T-helper 1 cell (primary cell): ENCODE data around the gene PDGFD.
A peak's percentile ranks its signal among the peaks of the same experiment; 100 is the strongest.

Source experiments
- DNase-seq, 5 donors: peaks; one replicate each; pipeline ENCODE4 v3.0.0-alpha.2; 2012 to 2020

Gene PDGFD

DNA sequence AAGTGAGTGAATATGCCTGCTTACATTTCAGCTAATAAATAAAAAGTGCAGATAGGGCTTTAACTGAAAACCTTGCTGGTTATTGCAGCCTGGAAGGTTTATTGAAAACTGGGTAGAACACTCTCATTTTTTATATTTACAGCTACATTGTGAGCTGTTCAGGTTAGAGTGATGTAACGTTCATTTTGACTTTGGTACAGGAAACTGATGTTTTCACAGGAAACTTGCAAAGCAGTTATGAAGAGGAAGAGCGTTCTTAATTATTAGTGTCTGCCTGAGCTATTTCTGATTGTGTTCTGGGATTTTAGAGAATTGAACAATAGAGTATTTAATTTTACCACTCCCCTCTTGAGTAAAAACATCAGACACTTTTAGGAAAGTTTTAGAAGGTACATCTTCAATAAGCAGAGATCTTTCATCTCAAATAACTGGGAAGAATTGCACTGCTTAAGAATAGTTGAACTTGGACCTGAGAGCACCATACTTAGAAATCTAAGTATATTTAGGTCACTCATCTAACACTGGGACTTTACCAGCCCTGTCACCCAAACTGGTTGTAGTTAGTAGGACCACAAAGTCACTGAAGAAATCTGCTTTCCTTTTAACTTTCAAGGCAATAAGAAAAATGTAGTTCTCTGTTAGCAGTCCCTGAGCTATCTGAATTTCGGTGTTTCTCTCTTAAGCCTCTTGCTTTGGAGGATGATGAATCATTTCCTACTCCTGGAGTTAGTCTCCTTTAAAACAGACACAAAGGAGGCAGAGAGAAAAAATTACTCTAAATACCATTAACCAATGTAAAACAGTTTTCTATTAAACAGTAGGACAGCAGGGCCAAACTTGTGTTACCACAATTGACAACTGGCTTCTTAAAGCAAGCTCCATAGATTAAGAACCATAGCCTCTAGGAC is 256.1 kb downstream of the PDGFD start:
- DNase-seq: peak in 1 of 5 donors; percentile 8

DNA sequence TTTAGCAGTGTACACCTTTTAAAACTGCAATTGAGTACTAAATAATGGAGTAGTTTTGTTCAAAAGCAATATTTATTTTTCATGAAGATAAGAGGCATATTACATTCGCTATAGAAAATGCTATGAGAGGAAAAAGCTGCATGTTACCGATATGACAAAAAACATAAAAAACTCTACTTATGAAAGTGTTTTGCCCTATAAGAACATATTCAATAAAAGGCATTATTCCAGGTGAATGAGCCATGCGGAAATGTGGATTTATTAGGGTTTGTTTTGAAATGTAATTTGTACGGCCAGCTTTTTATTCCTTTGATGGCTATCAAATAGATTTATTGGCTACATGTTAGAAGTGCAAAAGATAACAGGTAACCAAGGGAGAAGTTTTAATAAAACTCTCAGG is 256.8 kb downstream of the PDGFD start:
- no peak for DNase-seq

DNA sequence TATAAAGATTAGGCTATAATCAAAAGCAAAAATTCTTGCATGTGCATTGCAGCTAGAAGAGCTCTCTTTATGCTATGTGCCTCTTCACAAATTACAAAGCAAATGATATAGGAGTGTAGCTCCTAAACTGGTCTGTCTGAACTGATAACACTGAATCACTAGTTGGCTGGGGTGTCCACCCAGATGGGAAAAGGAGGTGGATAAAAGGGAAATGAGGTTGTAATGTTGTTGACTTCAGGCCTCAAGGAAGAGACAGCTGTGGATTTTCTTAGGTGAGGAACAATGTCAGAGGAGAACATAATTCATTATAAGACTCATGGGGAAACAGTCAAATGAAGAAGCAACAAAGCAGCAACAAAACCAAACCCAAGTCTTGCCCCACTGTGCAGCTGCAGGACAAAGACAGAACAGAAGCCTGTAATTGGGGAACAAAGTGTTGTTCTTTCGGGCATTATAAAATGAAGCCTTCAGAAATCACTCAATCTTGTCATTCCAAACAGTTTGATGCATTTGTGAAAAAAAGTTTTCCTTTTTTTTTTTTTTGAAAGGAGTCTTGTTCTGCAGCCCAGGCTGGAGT is 257.6 kb downstream of the PDGFD start:
- DNase-seq: no peak

DNA sequence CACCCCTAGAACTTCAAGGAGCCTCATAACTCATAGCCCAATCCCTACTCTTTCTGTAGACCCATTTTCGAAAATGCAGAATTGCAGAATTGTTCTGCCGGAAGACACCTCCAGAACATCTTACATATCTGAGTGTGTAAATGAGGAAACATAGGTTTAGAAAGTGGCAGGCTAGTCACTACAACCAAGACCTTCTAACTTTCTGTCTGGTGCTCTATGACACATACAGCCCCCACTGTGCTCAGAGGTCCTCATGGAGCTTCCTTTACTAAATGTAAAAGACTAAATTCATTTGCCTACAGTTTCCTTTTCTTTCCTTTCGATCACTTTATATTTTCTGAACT is 259.7 kb downstream of the PDGFD start:
- DNase-seq: no peak

DNA sequence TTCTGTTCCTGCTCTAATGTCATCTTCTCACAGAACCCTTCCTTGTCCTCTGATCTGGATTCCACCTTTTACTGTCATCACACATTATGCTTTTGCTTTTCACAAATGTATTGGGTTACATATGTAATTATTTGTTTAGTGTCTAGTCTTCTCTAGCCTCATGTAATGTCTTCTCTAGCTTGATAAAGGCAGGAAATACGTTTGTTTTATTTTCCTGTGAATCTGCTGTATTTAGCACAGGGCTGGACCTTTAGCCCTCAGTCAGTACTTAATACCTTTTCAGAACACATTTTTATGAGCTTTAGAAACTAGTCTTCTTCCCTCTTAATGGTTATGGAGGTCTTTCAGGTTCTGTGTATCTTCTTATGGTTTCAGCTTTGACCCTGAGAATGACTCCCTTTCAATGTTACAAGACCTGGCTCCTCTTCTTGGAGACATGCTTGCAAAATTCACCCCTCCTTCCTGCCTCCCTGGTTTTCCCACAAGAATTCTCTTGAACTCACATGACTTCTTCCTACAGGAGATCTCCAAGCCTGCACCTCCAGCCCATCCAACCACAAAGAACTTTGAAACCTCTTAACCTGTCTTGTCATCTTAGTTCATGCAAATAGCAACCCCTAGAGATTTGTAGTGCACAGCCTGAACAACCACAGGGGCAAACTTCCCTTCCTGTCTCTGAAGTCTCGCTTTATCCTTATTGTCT is 260.2 kb downstream of the PDGFD start:
- no peak for DNase-seq

DNA sequence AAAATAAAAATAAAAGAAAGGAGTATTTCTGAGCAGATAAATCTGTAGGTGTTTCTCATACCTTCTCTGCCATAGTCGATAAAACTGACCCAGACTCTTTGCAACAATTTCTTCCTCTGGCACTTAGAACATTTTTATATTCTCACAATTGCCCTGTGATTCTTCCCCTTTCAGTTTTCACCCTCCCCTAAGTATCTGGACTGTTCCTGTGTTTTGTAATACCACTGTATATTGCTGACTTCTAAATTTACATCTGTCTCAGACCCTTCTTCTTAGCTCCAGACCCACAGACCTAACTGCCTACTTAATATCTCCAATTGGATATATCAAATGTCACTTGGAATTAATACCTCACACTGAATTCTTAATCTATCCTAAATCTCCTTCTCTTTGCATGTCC is 261.0 kb downstream of the PDGFD start:
- DNase-seq: no peak

DNA sequence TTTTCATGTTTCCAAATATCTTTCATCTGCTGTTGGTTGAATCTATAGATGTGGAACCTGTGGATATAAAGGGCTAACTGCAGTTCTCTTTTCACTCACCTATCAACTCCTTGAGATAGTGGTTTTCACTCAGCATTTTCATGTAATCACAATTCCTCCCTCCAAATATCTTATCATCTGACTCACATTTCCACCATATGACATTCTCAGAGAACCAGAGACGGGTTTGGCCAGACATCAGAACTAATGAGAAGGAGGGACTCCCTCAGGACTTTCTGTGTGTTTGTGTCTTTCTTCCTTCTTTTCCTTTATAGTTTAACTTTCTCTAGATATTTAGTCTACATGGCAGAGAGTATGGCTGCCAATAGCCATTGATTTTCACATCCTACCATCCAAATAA is 262.3 kb downstream of the PDGFD start:
- DNase-seq: no peak

DNA sequence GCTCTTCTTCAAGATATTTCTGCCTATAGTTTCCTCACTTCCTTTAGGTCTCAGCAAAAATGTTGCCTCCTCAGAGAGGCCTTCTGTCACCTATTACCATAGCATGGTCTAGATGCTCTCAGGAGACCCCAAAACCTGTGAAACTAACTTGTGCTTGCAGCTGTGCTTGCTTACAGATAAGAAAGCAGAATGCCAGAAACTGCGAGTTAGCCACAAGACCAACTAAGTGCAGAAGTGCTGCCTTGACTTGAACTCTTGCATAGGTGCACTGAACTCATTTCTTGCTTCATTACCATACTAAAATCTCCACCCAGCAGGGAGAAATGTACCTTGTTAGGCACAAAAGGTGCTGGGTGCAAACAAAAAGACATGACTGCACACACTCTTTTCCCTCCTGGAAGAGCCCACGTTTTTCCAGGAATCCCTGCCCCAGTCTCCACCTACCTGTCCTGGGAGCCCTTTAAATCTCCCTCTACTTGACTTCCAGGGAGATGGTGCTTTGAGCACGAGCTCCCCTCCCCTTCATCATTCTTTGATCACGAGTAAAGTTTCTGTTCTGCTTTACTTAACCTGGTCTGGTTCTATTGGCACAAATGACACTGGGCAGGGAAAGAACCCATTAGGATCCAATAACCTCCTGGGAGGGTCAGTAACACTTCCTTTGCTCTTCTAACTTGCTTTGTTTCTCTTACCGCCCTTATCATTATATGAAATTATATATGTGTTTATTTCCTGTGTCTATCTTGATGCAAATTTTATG is 265.2 kb downstream of the PDGFD start:
- no peak for DNase-seq

DNA sequence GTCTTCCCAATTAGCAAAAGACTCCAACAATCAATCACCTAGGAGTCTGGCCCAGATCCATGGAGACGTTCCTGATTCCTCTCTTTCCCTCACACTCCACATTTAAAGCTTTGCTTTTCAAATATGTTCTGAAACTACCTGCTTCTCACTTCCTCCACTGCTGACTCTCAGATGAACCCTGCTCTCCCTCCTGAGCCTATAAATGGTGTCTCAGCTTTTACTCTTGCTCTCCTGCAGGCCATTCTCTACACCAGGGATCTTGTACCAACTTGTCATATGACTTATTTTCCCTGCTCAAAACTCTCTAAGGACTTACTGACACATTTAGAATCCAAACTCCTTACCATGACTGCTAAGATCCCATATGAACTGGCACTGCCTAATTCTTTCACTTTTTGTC is 265.9 kb downstream of the PDGFD start:
- DNase-seq: no peak

DNA sequence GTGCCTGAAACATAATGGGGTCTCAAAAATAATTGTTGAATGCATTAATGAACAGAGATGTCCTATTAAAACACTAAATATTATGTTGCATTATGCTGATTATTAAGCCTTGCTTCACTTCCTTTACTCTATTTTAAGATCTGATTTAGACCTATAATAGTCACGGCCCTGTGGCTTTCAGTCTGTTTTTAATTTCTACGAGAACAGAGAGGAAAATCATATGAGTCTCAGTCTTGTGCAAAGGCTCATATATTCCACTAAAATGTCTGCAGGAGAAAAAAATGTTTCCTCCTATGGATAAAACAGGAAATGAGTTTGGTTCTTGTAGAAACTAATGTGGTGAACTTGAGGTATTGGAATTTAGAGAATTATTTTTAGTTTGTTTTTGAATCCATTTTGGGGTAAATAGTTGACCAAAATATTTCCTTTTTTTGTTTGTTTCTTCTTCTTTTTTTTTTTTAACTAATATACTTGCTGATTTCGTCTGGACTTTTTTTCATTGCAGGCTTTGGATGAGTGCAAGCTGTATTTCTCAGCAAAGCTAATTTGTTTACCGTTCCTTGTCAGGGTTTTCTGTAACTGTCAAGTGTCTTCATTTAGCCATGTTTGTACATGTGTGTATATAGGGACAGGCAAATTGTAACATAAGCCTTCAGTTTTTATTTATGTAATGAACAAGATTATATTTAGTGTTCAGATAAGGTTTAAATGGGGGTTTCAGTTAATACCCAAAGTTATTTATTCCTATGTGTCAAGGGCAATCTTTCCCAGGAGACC is 266.6 kb downstream of the PDGFD start:
- no peak for DNase-seq

DNA sequence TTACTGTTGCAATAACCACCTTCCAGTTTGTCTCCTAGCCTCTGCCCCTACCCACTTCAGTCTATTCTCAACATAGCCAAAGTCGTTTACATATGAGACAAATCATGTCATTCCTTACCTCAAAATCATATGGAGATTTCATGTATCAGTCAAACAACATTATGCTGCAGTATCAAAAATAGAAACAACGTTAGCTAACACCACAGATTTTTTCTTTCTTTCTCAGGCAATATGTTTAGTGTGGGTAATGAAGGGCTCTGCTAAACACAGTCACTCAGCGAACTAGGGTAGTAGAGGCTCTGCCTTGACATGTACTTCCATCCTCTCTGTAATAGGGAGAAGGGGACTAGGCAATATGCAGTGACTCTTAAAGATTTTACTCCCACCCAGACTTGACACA is 268.8 kb downstream of the PDGFD start:
- no peak for DNase-seq

DNA sequence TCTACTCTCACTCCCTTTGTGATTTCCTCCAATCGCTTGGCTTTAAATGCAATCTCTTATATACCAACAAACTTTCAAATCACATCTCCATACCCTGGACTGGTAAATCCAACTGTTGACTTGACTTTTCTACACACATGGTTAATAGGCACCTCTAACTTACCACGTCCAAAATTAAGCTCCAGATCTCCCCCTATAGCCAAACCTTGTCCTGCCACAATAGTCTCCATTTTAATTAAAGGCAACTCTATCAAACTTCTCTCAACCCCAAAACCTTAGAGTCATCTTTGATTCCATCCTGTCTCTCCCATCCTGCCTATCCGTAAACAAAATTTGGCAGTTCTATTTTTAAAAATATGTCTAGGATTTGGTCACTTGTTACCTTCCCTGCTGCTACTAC is 269.3 kb downstream of the PDGFD start:
- no peak for DNase-seq

DNA sequence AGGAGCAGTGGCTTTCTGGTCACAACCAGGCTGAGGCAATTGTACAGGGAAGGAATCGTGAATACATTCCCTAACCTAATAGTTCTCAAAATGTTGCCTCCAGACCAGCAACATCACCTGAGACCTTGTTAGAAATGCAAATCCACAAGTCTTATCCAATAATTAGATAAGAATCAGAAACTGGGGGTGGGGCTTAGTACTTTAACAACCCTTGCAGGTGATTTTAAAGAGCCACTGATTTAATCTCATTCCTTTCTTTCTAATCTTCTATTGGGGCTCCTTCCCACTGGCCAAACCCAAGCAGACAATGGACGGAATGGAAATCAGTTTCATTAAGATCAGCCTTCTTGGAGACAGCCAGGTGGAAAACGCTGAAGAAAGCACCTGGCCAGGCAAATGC is 269.9 kb downstream of the PDGFD start:
- no peak for DNase-seq

DNA sequence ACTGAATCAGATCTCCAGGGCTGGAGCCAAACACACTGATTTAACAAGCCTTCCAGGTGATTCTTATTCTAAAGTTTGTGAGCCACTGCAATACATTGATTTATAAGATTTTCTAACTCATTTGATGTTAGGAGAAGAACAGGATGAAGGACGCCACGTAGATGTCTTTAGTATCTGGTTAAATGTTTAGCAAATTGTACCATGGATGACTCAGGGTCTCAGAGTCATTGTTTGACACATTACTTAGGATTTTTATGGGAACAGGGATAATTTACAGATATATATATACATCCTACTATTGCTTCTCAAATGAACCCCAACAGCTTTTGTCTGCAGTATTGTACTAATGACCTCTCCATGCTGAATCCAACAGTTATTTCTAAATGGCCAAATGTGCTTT is 270.6 kb downstream of the PDGFD start:
- DNase-seq: no peak

DNA sequence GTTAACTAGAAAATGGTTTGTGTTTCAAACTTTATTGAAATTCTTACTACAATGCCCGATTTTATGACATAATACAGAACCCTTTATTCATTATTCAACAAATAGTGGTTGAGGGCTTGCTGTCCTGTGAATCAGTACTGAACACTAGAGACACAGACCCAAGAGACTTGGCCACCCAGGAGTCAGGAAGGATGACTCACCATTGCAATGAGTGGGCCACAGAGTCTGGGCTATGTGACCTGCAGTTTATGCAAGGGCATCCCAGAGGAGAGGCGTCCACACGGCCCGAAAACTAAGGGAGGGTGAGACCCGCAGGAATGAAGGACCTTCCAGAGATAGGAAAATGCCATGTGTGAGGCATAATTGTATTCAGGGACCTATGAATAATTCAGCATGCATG is 271.3 kb downstream of the PDGFD start:
- no peak for DNase-seq

DNA sequence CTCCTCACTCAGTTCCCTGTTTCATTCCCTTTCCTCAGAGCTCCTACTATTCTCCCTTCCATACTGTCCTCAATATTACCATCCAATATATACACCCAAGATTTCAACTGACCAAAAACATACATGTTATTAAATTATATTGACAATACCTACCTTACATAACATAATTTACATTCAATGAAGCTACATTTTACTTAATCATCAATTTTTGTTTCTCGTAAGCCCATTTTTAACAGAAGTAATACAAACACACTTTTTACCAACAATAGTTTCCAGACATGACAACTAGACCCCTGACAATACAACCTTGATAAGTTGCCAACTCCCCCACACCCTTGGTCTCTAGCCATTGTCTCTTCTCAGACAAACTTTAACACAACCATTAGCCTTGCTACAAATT is 273.3 kb downstream of the PDGFD start:
- DNase-seq: no peak

DNA sequence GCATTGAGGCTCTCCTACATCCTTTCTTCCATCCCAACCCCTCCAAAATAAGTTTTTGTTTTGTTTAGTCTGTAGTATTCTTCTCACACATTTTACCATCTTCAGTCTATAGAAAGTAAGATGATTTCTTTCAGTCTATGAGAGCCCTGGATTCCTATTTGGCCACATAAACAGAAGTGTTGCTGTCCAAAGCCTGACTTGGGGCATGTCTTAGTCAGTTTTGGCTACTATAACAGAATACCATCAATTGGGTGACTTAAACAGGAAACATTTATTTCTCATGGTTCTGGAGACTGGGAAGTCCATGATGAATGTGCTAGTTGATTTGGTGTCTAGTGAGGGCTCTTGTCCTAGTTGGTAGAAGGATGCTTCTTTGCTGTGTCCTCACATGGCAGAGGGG is 274.3 kb downstream of the PDGFD start:
- DNase-seq: no peak

DNA sequence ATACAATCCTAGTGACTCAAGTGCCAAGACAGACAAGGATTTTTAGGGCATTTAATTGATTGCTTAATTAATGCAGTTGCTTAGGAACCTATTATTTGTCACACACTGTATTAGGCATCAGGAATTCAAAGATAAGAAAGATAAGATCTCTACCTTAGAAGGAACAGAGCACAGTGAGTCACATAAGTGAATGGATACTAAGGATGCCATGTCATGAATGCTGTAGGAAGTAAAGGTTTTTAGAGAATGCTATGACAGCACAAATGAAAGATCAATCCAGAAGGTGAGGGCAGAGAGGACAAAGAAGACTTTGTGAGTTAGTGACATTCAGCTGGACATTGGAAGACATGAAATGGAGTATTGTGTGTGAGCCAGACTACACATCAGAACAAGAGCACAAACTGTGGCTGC is 275.4 kb downstream of the PDGFD start:
- DNase-seq: no peak

DNA sequence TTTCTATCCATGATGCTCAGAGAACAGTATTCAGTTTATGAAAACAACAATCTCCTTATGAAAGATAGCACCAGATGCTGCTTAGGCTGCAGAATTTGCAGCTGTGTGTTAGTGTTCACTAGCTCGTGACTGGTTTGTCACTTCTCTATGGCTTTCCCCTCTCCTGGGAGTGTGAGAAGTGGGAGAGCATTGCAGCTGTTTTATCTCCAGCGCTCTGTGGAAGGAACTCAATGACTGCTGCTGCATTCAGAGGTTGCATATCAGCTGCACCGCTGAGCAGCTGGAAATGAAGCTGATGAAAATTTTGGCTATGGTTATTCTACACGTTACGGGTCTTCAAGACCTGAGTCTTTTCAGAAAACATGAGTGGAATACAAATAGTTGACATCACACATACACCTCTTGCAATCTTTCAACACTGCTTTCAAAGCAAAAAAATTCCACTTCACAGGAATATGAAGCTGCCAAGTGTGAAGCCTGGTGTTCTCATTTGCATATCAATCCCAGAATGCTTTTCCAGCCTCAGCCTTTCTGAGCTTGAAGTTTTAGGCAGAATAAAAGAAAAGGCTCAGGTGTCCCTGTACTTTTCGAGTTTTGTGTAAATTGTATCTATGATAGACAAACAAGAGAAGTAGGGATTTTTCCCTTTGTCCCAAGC is 276.8 kb downstream of the PDGFD start:
- DNase-seq: no peak

DNA sequence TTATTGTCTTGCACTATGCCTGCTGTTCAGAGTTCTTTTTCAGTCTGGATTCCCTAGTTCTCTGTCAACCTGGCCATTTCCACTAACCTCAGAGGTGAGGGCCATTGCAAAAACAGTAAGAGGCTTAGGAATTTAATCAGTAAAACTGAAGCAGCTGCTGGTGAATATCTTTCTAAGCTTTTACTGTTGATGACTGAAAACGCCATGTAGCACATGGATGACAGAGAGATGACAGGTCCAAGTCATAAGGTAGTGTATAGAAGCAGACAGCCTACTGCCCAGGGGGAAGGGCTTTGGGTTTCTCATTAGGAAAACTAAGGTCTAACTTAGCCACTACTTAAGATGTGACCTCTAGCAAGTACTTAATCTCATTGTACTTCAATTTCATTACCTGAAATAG is 280.1 kb downstream of the PDGFD start:
- no peak for DNase-seq

DNA sequence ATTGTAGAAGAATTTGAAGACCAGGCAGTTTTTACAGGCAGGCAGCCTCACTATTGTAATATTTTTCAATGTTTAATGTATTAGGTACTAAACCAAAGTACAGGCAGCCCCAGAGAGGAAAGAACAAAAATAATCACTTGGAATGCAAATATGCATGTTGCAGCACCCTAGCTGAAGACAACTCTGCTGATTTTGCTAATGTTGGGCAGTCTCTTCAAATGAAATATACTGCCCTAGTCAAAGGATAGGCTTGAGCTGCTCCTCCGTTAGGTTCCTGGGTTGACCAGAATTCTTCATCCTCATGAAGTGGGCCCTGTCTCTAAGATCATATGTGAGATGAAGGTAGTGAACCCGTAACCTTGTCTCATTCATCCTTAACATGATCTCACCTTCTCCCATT is 280.7 kb downstream of the PDGFD start:
- no peak for DNase-seq

DNA sequence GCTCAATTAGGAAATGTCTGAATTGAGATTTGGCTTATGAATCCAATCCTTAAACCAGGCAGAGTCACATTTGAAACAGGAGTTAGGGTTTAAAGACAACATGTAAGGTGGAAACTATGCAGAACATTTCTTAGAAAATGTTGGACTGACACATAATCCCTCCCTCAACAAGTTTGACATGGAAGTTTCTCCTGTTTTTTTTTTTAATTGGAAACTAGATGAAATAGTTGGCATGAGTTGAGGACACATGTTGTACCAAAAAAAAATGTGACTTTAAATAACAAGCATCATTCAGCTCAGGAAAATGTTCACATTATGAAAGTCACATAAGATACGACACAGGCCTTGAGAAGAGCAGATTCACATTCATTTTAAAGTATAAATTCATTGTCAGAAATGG is 282.4 kb downstream of the PDGFD start:
- no peak for DNase-seq
